SK-N-DZ (cell line): ENCODE measurements around the gene SIAE.

Source experiments
- DNase-seq: peaks from one replicate; pipeline ENCODE4 v3.0.0-alpha.2; 2015; ENCODE audit warnings: low spot score

The SIAE gene

GRCh38 chr11:124663861-124664260 lies 9.7 kb downstream of the SIAE start:
- DNase-seq: no peak

- DNase-seq: no peak
These were observed 11.4 kb downstream of the SIAE start for GRCh38 chr11:124662106-124662505.

GRCh38 chr11:124661553-124661952 lies 12.0 kb downstream of the SIAE start:
- DNase-seq: no peak

GRCh38 chr11:124658986-124659385 lies 14.6 kb downstream of the SIAE start:
- DNase-seq: no peak

- DNase-seq: no peak
These were observed 15.0 kb downstream of the SIAE start for GRCh38 chr11:124658501-124658900.

- DNase-seq: no peak
These were observed 15.6 kb downstream of the SIAE start for GRCh38 chr11:124657904-124658303.

GRCh38 chr11:124656774-124657630 lies 16.5 kb downstream of the SIAE start:
- peak; percentile 4 for DNase-seq

GRCh38 chr11:124648610-124649009 lies 24.9 kb downstream of the SIAE start:
- no peak for DNase-seq

- DNase-seq: no peak
These were observed 27.4 kb downstream of the SIAE start for GRCh38 chr11:124646148-124646547.

GRCh38 chr11:124644426-124645280 lies 28.9 kb downstream of the SIAE start:
- DNase-seq: peak; percentile 65

GRCh38 chr11:124643605-124644425 lies 29.7 kb downstream of the SIAE start:
- DNase-seq: no peak

- no peak for DNase-seq
These were observed 30.4 kb downstream of the SIAE start for GRCh38 chr11:124643042-124643604.

GRCh38 chr11:124642628-124643027 lies 30.9 kb downstream of the SIAE start:
- DNase-seq: no peak

- DNase-seq: no peak
These were observed 32.9 kb downstream of the SIAE start for GRCh38 chr11:124640666-124641065.

GRCh38 chr11:124639186-124639585 lies 34.4 kb downstream of the SIAE start:
- DNase-seq: no peak

- DNase-seq: no peak
These were observed 35.0 kb downstream of the SIAE start for GRCh38 chr11:124638500-124638899.

GRCh38 chr11:124635932-124636331 lies 37.6 kb downstream of the SIAE start:
- DNase-seq: no peak

GRCh38 chr11:124633355-124633754 lies 40.2 kb downstream of the SIAE start:
- DNase-seq: no peak

GRCh38 chr11:124629961-124630360 lies 43.6 kb downstream of the SIAE start:
- DNase-seq: no peak

GRCh38 chr11:124627546-124627945 lies 46.0 kb downstream of the SIAE start:
- no peak for DNase-seq

- no peak for DNase-seq
These were observed 47.9 kb downstream of the SIAE start for GRCh38 chr11:124625504-124626168.
